Activated naive CD4-positive, alpha-beta T cell treated with anti-CD3 and anti-CD28 coated beads, Interleukin-2, amount 50 U/mL, for 24 hours (primary cell): ENCODE data around the gene TLE4.
"Not testable (repeated sequence)": the region's sequence is repeated elsewhere in the genome, so short reads cannot be mapped to it uniquely, and the experiment has no call there.

Experiments
- H3K27ac Mint-ChIP-seq: one replicate; pipeline ENCODE4 v1.8.0; 2021; ENCODE audit warnings: mild to moderate bottlenecking, mixed read lengths
- H3K27me3 Mint-ChIP-seq: one replicate; pipeline ENCODE4 v1.8.0; 2021; ENCODE audit warnings: mixed read lengths
- H3K36me3 Mint-ChIP-seq: one replicate; pipeline ENCODE4 v1.8.0; 2021; ENCODE audit warnings: mixed read lengths
- H3K4me1 Mint-ChIP-seq: one replicate; pipeline ENCODE4 v1.8.0; 2021; ENCODE audit warnings: mixed read lengths
- H3K4me3 Mint-ChIP-seq: one replicate; pipeline ENCODE4 v1.8.0; 2021; ENCODE audit warnings: mild to moderate bottlenecking, mixed read lengths
- H3K9me3 Mint-ChIP-seq: one replicate; pipeline ENCODE4 v1.8.0; 2021; ENCODE audit warnings: mixed read lengths

TLE4 gene

GRCh38 chr9:79719989-79720388, 148.2 kb downstream of the TLE4 start:
- H3K9me3 Mint-ChIP-seq = no peaks in the 10 kb centered on the region
- H3K4me3 Mint-ChIP-seq = no peak overlapping the region
- H3K27ac Mint-ChIP-seq = no peak overlapping the region
- no peaks in the 10 kb centered on the region for H3K27me3 Mint-ChIP-seq
- peaks cover 26% of the 10 kb centered on the region for H3K36me3 Mint-ChIP-seq
- H3K4me1 Mint-ChIP-seq = no peaks in the 10 kb centered on the region

DNA sequence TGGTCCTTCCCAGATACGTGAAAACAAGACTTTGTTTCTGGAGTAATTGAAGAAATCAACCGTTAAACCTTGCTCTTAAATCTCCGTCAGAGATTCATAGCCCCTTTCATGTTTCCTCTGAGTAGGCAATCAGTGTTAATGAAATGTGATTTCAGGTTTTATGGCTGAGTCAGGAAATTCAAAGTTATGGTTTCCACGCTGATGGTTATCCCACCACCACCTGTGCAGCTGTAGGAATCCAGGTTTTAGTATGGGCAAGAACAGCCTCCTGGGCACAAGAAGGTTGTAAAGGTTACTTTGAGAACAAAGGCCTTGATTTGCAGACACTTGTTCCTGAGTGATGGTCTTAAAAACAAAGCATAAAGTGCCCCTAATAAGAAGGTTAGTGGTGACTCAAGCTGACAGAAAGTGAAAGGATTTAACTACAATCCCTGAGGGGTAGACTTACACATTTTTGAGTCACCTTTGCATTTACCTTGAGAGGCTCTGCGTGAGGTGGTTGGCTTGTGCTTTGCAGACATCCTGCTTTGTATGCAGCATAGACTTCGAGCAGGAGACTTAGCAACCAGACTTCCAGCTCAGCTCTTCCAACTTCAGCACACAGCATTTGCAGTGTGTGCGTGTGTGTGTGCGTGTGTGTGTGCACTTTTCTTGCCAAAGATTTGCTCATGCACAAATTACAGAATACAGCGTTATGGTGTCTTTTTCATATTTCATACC, 159.6 kb downstream of the TLE4 start:
- Mint-ChIP-seq H3K9me3 (peaks cover 8% of the 10 kb centered on the region), H3K36me3 (peaks cover 12% of the 10 kb centered on the region), H3K27me3 (no peaks in the 10 kb centered on the region), H3K4me1 (peaks cover 3% of the 10 kb centered on the region), H3K4me3 (no peak overlapping the region), H3K27ac (no peak overlapping the region)

DNA sequence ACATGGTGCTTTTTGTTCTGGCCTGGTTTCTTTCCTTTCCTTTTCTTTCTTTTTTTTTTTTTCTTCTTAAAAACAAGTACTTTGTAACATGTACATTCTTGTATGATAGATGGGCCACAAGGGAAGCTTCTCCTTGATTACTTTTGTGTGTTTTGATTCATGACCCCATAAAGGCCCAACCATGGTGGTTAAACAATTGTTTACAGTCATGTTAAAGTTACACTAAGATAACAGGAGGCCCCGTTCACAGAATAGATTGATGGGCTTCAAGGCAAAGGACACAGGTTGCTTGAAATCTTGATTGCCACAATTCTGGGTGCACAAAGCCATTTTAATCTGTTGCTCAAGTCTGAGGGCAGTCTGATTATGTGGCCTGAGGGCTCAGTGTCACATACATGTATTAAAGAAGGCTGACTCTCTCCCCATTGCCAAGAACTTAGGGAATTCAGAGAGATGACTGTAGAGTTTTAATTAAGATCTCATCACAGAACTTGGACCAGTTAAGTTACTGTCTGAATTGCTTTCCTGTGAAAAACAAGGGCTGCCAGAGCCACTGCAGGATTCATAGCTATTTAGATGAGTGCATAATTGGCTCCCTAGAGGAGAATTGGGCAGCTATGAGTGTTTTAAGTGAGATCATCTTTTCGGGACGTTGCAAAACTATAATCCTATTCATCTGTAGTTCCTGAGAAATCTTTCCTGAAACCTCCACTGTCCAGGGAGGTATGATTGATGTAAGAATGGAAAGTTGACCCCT, 163.4 kb downstream of the TLE4 start:
- no peaks in the 10 kb centered on the region for H3K27me3 Mint-ChIP-seq
- peaks cover 5% of the 10 kb centered on the region for H3K36me3 Mint-ChIP-seq
- peaks cover 8% of the 10 kb centered on the region for H3K9me3 Mint-ChIP-seq
- H3K27ac Mint-ChIP-seq = no peak overlapping the region
- peaks cover 3% of the 10 kb centered on the region for H3K4me1 Mint-ChIP-seq
- H3K4me3 Mint-ChIP-seq = no peak overlapping the region

GRCh38 chr9:79736051-79736450, 164.3 kb downstream of the TLE4 start:
- Mint-ChIP-seq H3K27ac (no peak overlapping the region), H3K4me1 (peaks cover 3% of the 10 kb centered on the region), H3K4me3 (no peak overlapping the region), H3K9me3 (peaks cover 8% of the 10 kb centered on the region), H3K27me3 (no peaks in the 10 kb centered on the region), H3K36me3 (peaks cover 4% of the 10 kb centered on the region)

DNA sequence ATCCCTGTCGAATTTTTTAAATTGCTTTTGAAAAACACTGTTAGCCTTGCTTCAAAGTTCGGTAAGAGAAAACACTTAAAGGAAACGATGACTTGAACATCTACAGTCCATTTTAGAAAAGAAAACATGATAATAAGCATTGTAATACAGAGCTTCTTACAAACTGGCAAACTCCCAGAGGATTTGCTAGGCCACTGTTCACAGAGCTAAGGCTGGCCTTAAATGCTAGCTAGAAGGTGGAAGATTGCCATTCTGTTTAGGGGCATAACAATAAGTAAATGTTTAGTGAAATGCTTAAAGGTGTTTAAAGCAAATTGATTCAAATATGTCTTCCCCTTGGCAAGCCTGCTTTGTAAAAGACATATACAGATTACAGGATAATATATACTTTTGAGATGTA, 169.6 kb downstream of the TLE4 start:
- no peaks in the 10 kb centered on the region for H3K27me3 Mint-ChIP-seq
- H3K36me3 Mint-ChIP-seq = no peaks in the 10 kb centered on the region
- H3K4me1 Mint-ChIP-seq = no peaks in the 10 kb centered on the region
- no peaks in the 10 kb centered on the region for H3K9me3 Mint-ChIP-seq
- no peak overlapping the region for H3K27ac Mint-ChIP-seq
- H3K4me3 Mint-ChIP-seq = no peak overlapping the region

GRCh38 chr9:79742110-79742721, 170.5 kb downstream of the TLE4 start:
- H3K4me3 Mint-ChIP-seq = no peak overlapping the region
- H3K9me3 Mint-ChIP-seq = no peaks in the 10 kb centered on the region
- no peak overlapping the region for H3K27ac Mint-ChIP-seq
- H3K4me1 Mint-ChIP-seq = no peaks in the 10 kb centered on the region
- H3K27me3 Mint-ChIP-seq = no peaks in the 10 kb centered on the region
- H3K36me3 Mint-ChIP-seq = no peaks in the 10 kb centered on the region

- no peaks in the 10 kb centered on the region for H3K27me3 Mint-ChIP-seq
- H3K36me3 Mint-ChIP-seq = no peaks in the 10 kb centered on the region
- no peak overlapping the region for H3K4me3 Mint-ChIP-seq
- no peaks in the 10 kb centered on the region for H3K9me3 Mint-ChIP-seq
- no peaks in the 10 kb centered on the region for H3K4me1 Mint-ChIP-seq
- no peak overlapping the region for H3K27ac Mint-ChIP-seq
These were observed 172.8 kb downstream of the TLE4 start for GRCh38 chr9:79744521-79744920.

DNA sequence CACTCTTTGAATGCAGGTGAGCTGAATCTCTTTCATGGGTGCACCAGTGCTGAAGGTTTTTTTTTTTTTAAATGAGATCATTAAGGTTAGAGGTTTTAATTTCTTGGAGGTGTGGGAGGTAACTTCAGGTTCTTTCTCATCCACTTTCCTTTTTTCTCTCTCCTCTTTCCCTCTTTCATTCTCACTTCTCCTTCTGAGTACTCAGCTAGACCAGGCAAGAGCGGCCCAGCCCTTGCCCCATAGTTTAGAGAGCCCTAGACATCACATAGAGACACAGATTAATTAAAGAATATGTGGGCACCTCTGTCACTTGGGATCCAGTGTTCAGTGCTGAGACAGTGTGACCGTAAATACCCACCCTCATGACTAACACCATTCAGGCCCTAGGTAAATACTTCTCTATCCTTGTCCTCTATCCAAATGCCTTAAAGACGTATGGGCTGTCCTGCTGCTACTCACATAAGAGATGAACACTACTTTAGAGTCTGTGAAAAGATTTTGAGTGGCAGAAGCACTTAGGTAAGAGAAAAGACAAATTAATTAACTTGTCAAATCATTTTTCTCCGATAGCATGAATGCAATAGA, 174.1 kb downstream of the TLE4 start:
- no peak overlapping the region for H3K27ac Mint-ChIP-seq
- no peaks in the 10 kb centered on the region for H3K36me3 Mint-ChIP-seq
- H3K4me3 Mint-ChIP-seq = no peak overlapping the region

DNA sequence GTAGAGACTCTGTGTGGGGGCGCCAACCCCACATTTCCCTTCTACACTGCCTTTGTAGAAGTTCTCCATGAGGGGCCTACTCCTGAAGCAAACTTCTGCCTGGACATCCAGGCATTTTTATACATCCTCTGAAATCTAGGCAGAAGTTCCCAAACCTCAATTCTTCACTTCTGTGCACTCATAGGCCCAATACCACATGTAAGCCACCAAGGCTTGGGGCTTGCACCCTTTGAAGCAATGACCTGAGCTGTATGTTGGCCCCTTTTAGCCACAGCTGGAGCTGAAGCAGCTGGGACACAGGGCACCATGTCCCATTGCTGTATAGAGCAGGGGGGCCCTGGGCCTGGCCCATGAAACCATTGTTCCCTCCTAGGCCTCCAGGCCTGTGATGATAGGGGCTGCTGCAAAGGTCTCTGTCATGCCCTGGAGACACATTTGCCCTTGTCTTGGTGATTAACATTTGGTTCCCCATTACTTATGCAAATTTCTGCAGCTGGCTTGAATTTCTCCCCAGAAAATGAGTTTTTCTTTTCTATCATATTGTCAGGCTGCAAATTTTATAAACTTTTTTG, 180.2 kb downstream of the TLE4 start:
- H3K36me3 Mint-ChIP-seq, H3K27me3 Mint-ChIP-seq, H3K4me3 Mint-ChIP-seq, H3K9me3 Mint-ChIP-seq, H3K27ac Mint-ChIP-seq, H3K4me1 Mint-ChIP-seq: not testable (repeated sequence)

More for the DNA sequence above, 174.1 kb downstream of the TLE4 start:
- H3K27me3 Mint-ChIP-seq = no peaks in the 10 kb centered on the region
- H3K4me1 Mint-ChIP-seq = no peaks in the 10 kb centered on the region
- no peaks in the 10 kb centered on the region for H3K9me3 Mint-ChIP-seq

GRCh38 chr9:79756414-79756813, 184.6 kb downstream of the TLE4 start:
- no peaks in the 10 kb centered on the region for H3K27me3 Mint-ChIP-seq
- H3K27ac Mint-ChIP-seq = no peak overlapping the region
- no peak overlapping the region for H3K4me3 Mint-ChIP-seq
- H3K36me3 Mint-ChIP-seq = peaks cover 3% of the 10 kb centered on the region
- no peaks in the 10 kb centered on the region for H3K4me1 Mint-ChIP-seq
- H3K9me3 Mint-ChIP-seq = no peaks in the 10 kb centered on the region

GRCh38 chr9:79757074-79757473, 185.3 kb downstream of the TLE4 start:
- Mint-ChIP-seq H3K36me3 (peaks cover 3% of the 10 kb centered on the region), H3K27ac (no peak overlapping the region), H3K9me3 (no peaks in the 10 kb centered on the region), H3K4me3 (no peak overlapping the region), H3K4me1 (no peaks in the 10 kb centered on the region), H3K27me3 (no peaks in the 10 kb centered on the region)

DNA sequence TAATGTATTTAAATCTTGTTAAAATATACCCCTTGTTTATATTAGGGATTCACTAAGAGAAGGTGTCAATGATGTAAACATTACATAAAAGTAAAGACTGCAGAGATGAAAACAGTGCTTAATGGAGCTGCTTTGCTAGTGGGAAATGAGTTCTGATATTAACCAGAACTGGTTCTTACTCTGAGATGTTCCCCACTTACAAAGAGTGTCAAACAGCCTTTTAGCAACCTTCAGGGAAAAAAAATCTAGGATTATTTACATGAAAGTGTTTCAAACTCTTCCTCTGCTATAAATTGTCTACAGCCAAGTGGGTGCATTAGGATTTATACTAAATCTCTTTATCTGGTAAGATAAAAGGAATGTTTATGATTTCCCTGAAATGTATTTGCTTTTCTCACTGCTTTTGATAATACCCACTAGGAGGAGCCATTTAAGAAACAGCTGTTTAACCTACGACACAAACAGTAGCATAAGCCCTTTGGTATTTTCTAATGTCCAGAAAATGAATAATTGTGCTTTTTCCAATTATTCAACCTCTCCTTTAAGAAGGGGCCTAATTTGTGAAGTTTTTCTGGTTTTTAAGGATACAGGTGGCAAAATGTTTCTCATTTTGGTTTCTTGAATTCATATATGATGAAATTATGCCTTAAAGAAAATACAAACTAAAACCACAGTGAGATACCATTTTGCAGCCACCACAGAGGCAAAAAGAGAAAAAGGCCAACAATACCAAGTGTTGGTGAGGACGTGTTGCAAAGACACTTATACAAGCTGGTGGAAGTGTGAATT, 186.3 kb downstream of the TLE4 start:
- Mint-ChIP-seq H3K9me3 (no peaks in the 10 kb centered on the region), H3K27ac (no peak overlapping the region), H3K4me1 (no peaks in the 10 kb centered on the region), H3K27me3 (no peaks in the 10 kb centered on the region), H3K4me3 (no peak overlapping the region), H3K36me3 (peaks cover 2% of the 10 kb centered on the region)

DNA sequence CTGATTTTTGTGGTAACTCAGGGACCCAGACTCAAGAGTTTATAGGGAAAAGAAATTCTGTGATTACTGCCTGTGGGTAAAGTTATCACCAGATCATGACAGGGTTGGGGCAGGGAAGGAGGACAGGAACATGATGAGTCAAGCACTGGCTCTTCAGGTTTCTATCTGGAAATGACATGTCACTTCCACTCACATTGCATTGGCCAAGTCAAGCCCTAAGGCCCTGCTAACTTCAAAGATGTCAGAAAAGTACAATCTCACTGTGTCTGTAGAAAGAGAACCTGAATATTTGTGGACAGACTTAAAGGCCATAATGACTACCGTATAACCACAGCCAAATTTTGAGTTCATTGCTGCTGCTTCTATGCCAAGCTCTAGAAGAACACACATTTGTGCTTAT, 187.7 kb downstream of the TLE4 start:
- no peak overlapping the region for H3K27ac Mint-ChIP-seq
- H3K36me3 Mint-ChIP-seq = no peaks in the 10 kb centered on the region
- H3K4me1 Mint-ChIP-seq = no peaks in the 10 kb centered on the region
- H3K9me3 Mint-ChIP-seq = no peaks in the 10 kb centered on the region
- no peak overlapping the region for H3K4me3 Mint-ChIP-seq
- H3K27me3 Mint-ChIP-seq = no peaks in the 10 kb centered on the region

DNA sequence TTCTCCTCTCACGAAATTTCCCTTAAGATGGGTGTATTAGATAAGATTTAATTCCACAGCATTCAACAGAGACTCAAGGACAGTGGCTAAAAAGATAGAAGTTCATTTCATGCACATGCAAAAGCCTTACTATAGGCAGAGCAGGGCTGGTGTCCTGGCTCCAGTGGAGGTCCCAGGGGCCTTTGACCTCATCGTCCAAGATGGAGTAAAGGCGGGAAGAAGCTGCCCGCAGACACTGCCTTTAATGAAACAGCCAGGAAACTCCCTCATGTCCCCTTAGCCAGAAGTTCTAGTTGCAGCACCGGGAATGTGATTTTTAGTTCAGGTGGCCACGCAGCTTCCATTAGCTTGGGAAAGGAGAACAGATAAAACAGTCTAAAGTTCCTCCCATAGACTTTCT, 190.3 kb downstream of the TLE4 start:
- Mint-ChIP-seq H3K36me3 (no peaks in the 10 kb centered on the region), H3K27me3 (no peaks in the 10 kb centered on the region), H3K9me3 (no peaks in the 10 kb centered on the region), H3K27ac (no peak overlapping the region), H3K4me1 (no peaks in the 10 kb centered on the region), H3K4me3 (no peak overlapping the region)

GRCh38 chr9:79763671-79764285, 192.0 kb downstream of the TLE4 start:
- Mint-ChIP-seq H3K27ac (no peak overlapping the region), H3K36me3 (no peaks in the 10 kb centered on the region), H3K27me3 (no peaks in the 10 kb centered on the region), H3K4me3 (no peak overlapping the region), H3K9me3 (no peaks in the 10 kb centered on the region), H3K4me1 (no peaks in the 10 kb centered on the region)
